NCI-H1092 treated with DMSO at 0.1 percent for 48 hours (cell line): Measurements from ENCODE around the gene C1orf159.

Experiments
- DNase-seq: peaks from one replicate; lab custom pipeline; 2025; lab: John Stamatoyannopoulos, UW

Gene C1orf159

DNA sequence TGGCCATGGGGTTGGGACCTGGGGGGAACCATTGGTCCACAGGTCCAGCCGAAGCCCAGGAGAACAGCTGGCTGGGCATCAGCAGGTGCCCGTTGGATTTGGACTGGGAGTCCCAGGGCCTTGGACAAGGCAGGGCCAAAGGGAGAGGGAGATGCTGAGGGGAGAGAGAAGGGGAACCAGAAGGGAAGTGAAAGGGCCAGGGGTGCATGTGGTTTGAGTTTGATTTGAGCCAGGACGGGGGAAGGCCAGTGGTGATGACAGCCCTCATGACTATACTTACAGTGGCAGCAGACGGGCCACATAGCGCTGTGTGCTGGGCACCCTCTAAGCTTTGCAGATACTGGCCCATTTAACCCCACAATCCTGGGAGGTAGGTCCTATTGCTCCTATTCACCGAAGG is 77.2 kb downstream of the C1orf159 start:
- DNase-seq = no peak

GRCh38 chr1:1037366-1038327 is 78.2 kb downstream of the C1orf159 start:
- no peak for DNase-seq

- no peak for DNase-seq
Observed at GRCh38 chr1:1035291-1035943, 80.5 kb downstream of the C1orf159 start.

GRCh38 chr1:1034439-1034781 is 81.5 kb downstream of the C1orf159 start:
- DNase-seq = no peak

GRCh38 chr1:1033731-1034438 is 82.0 kb downstream of the C1orf159 start:
- no peak for DNase-seq

DNA sequence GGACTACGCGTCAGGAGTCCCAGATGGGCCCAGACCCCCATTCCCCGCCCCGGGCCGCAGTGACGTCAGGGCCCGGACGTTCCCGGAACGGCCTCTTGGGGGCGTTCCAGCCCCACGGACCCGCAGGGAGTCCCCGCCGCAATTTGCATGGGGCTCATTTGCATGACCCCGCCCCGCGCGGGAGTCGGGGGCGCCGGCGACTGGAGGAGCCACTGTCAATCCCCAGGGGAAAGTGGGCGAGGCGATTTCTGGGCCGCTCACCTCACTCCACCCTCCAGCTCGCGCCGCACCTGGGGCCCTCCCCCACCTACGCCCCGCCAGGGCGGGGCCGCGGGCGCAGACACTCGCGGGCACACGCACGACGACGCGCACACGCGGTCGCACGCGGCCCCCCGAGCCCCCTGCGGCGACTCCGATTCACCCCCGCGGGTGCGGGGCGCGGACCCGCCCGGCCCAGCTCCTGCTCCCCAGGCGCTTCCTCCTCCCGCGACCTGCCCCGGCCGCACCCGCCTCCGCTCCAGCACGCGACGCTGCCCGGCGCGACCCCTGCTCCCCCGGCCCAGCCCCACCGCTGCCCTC is 82.8 kb downstream of the C1orf159 start:
- DNase-seq = peak; percentile 55

DNA sequence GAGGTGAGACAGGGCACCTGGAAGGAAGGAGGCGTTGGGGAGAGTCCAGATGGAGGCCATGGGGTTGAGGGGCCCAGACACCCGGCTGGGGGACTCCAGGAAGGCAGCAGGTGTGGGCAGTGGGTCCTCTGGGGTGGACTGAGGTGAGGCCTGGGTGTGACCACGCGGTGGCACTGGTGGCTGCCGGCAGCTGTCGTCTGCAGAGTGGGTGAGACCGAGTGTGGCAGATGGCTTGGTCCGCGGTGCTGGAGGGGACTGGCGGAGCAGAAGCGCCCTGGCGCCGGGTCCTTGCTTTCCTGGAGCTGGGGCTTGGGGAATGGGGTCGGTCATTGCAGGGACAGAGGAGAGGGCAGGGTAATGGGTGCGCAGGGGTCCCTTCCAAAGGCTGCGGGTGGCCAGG is 83.5 kb downstream of the C1orf159 start:
- DNase-seq = no peak
